DMS 273 (cell line): Measurements from ENCODE around the gene A4GNT.

Experiments used
- DNase-seq: peaks from one replicate; lab custom pipeline; 2025; ENCODE audit not compliant: unreplicated experiment; lab: John Stamatoyannopoulos, UW

The A4GNT gene

GRCh38 chr3:138081371-138082084 is 50.7 kb downstream of the A4GNT start:
- DNase-seq, result no peak

DNA sequence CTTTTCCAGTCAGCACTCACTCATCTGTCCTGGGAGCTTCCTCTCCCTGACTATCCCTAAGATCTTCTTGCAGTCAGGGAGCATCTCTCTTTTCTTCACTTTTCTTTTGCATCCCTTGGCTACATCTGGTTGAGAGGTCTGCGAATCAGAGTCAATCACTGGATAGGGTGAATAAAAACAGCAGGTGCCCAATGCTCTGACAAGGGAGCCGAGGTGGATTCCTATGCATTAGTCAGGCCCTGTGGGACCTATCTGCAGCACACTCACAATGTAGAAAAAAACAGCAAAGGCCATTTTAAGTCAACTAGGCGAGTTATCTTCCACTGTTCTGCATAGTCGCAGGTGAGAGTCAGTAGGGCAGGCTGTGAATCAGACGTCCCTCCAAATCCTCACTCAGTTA is 52.3 kb downstream of the A4GNT start:
- no peak for DNase-seq

GRCh38 chr3:138078901-138079344 is 53.3 kb downstream of the A4GNT start:
- DNase-seq, result no peak

DNA sequence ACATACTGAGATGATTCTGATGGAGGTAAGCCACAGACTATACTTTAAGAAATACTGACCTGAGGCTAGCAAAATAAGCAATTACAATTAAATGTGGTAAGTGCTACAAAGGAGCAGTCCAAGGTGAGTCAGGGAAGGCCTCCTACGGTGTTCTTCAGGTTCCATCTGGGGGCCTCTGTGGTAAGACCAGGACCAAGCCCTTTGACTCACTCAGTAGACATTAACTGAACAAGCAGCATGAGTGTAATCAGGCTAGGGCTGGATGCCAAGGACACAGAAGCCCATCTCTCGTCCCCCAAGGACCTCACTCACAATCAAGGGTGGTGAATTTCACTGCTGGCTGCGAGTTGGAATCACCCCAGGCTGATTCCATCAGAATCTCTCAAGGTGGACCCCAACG is 54.1 kb downstream of the A4GNT start:
- no peak for DNase-seq
